ENCODE measurements around the gene CENPU.

GRCh38 chr4:184771416-184771815 is 37.5 kb upstream of the CENPU start:
- no peak for TF ChIP-seq POLR2A (IDR thresholded peaks at IDR 0.05; ENCODE audit: extremely low read depth, insufficient read length)
- TF ChIP-seq, protein P1, sequence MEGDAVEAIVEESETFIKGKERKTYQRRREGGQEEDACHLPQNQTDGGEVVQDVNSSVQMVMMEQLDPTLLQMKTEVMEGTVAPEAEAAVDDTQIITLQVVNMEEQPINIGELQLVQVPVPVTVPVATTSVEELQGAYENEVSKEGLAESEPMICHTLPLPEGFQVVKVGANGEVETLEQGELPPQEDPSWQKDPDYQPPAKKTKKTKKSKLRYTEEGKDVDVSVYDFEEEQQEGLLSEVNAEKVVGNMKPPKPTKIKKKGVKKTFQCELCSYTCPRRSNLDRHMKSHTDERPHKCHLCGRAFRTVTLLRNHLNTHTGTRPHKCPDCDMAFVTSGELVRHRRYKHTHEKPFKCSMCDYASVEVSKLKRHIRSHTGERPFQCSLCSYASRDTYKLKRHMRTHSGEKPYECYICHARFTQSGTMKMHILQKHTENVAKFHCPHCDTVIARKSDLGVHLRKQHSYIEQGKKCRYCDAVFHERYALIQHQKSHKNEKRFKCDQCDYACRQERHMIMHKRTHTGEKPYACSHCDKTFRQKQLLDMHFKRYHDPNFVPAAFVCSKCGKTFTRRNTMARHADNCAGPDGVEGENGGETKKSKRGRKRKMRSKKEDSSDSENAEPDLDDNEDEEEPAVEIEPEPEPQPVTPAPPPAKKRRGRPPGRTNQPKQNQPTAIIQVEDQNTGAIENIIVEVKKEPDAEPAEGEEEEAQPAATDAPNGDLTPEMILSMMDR (IDR thresholded peaks at IDR 0.05; ENCODE audit: low read depth, low read length) = no peak

All from NB4 (cell line).